CD4-positive, CD25-positive, alpha-beta regulatory T cell (primary cell): ENCODE data around the gene NAA15. TPM values are rescaled to one million over a fixed set of nuclear protein-coding genes. Genes with fewer than 3 reads are reported as not detected.

ENCODE experiments used
- ATAC-seq, 2 donors: fragments of 150-1000 bp; cut with Tn5 transposase; one replicate each; pipeline ENCODE4 v1.10.0; 2021; ENCODE audit warnings: low read depth in 2 of 2, moderate number of reproducible peaks in 2 of 2, moderate library complexity in 1 of 2
- DNase-seq, 3 donors: peaks; one replicate each; pipeline versions ENCODE4 v3.0.0 to v3.0.0-alpha.2; 2012 to 2022; ENCODE audit warnings: mixed read lengths in 1 of 3
- H3K27ac ChIP-seq: one replicate; pipeline ENCODE4 v1.7.0; 2013; ENCODE audit warnings: mild to moderate bottlenecking, low read length; ENCODE audit not compliant: insufficient read depth, poor library complexity, severe bottlenecking
- H3K27me3 ChIP-seq: one replicate; pipeline ENCODE4 v1.7.0; 2013; ENCODE audit warnings: low read length; ENCODE audit not compliant: control insufficient read depth, insufficient read depth
- H3K36me3 ChIP-seq: one replicate; pipeline ENCODE4 v1.7.0; 2013; ENCODE audit warnings: mild to moderate bottlenecking, low read length, moderate library complexity; ENCODE audit not compliant: control insufficient read depth, insufficient read depth
- H3K4me1 ChIP-seq: 2 replicates; pipeline ENCODE4 v1.7.0; 2013; ENCODE audit warnings: mild to moderate bottlenecking, low read length; ENCODE audit not compliant: insufficient read depth, control insufficient read depth, poor library complexity, severe bottlenecking
- H3K4me3 ChIP-seq: one replicate; pipeline ENCODE4 v1.7.0; 2013; ENCODE audit warnings: low read depth, mild to moderate bottlenecking, low read length, moderate library complexity
- H3K9me3 ChIP-seq, 2 experiments: 1 replicate in 1 of 2; 2 replicates in 1 of 2; pipeline ENCODE4 v1.7.0; 2013; ENCODE audit warnings: low read length in 2 of 2, mild to moderate bottlenecking in 1 of 2, moderate library complexity in 1 of 2; ENCODE audit not compliant: control insufficient read depth in 2 of 2
- H3K27ac Mint-ChIP-seq, 3 donors: one replicate each; pipeline ENCODE4 v1.8.0; 2020 to 2022; ENCODE audit warnings: mild to moderate bottlenecking in 3 of 3, mixed read lengths in 3 of 3, moderate library complexity in 2 of 3
- H3K27me3 Mint-ChIP-seq: one replicate; pipeline ENCODE4 v1.8.0; 2022; ENCODE audit warnings: mild to moderate bottlenecking, mixed read lengths
- H3K36me3 Mint-ChIP-seq: one replicate; pipeline ENCODE4 v1.8.0; 2020; ENCODE audit warnings: mixed read lengths
- H3K4me1 Mint-ChIP-seq, 4 donors: one replicate each; pipeline ENCODE4 v1.8.0; 2020 to 2022; ENCODE audit warnings: mixed read lengths in 4 of 4, mild to moderate bottlenecking in 1 of 4
- H3K4me3 Mint-ChIP-seq, 4 donors: one replicate each; pipeline ENCODE4 v1.8.0; 2020 to 2022; ENCODE audit warnings: mild to moderate bottlenecking in 4 of 4, mixed read lengths in 4 of 4, moderate library complexity in 3 of 4
- H3K9me3 Mint-ChIP-seq, 7 donors: one replicate each; pipeline ENCODE4 v1.8.0; 2020 to 2022; ENCODE audit warnings: mixed read lengths in 7 of 7, mild to moderate bottlenecking in 3 of 7, moderate library complexity in 2 of 7
- polyA plus RNA-seq, 4 donors: library from polyadenylated mRNA; unstranded; fragments of 300-500 nt; fragmentation: Illumina TruSeq; gene quantifications; one replicate each; pipeline ENCODE4 v1.2.3, GENCODE V29; 2021
- total RNA-seq: library from RNA; stranded (reverse); gene quantifications from one replicate; pipeline ENCODE4 v1.2.3, GENCODE V29; 2022

NAA15 gene
- total and polyA plus RNA-seq, 5 donors from 2014 or later, result 32.5 to 48.8 (median 35.4) TPM

DNA sequence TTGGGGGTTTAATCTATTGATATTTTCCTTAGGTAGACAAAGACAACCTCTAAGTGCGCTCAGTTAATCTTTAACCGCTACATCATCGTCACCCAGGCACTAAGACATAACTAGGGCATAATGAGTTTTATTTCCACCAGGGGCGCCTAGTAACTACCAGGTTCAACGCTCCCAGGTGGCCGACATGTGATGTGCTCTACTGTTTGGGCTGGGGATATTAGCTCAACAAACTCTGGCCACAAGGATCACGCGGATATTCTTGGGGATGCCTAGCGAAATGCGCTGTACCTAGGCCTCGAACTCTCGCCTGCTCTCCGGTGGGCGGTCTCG, 151.7 kb downstream of the NAA15 start:
- Histone ChIP-seq H3K36me3 (no peaks in the 10 kb centered on the region), H3K27ac (peak overlapping the region; percentile 97), H3K27me3 (no peaks in the 10 kb centered on the region), H3K4me1 (peaks cover 43% of the 10 kb centered on the region), H3K4me3 (peak overlapping the region; percentile 90), H3K9me3 (no peaks in the 10 kb centered on the region)
- H3K9me3 Mint-ChIP-seq, result no peaks in the 10 kb centered on the region
- peak overlapping the region; percentile 96 to 99 (median 98) for H3K4me3 Mint-ChIP-seq
- peaks cover 4% of the 10 kb centered on the region for H3K36me3 Mint-ChIP-seq
- H3K4me1 Mint-ChIP-seq, result peaks cover 27 to 66% (median 58%) of the 10 kb centered on the region in 4 donors
- ATAC-seq (peak; percentile 54 to 58), DNase-seq (peak; percentile 62 to 91 (median 83))
- H3K27ac Mint-ChIP-seq, result peak overlapping the region; percentile 99 to 100 (median 100)
- H3K27me3 Mint-ChIP-seq, result peaks cover 9% of the 10 kb centered on the region

GRCh38 chr4:139453371-139454110, 152.2 kb downstream of the NAA15 start:
- H3K27me3 ChIP-seq, result no peaks in the 10 kb centered on the region
- Mint-ChIP-seq H3K4me1 (peaks cover 26 to 70% (median 63%) of the 10 kb centered on the region in 4 donors), H3K9me3 (no peaks in the 10 kb centered on the region), H3K27ac (peak overlapping the region; percentile 99 to 100 (median 100)), H3K4me3 (peak overlapping the region; percentile 96 to 99 (median 98)), H3K27me3 (peaks cover 9% of the 10 kb centered on the region), H3K36me3 (peaks cover 7% of the 10 kb centered on the region)
- H3K4me1 ChIP-seq, result peaks cover 48% of the 10 kb centered on the region
- DNase-seq (peak; percentile 95 to 98 (median 98)), ATAC-seq (peak; percentile 89 to 90)
- H3K4me3 ChIP-seq, result peak overlapping the region; percentile 91
- peak overlapping the region; percentile 97 for H3K27ac ChIP-seq
- H3K36me3 ChIP-seq, result no peaks in the 10 kb centered on the region
- no peaks in the 10 kb centered on the region for H3K9me3 ChIP-seq

GRCh38 chr4:139454111-139455045, 153.1 kb downstream of the NAA15 start, which contains the start of gene RAB33B:
TSS of gene RAB33B (plus strand) at chr4:139454121. CDS start at chr4:139454196, 75 bp downstream.
- peaks cover 32 to 74% (median 66%) of the 10 kb centered on the region in 4 donors for H3K4me1 Mint-ChIP-seq
- Histone ChIP-seq H3K4me1 (peaks cover 48% of the 10 kb centered on the region), H3K4me3 (peak within 1 kb of the TSS; percentile 91), H3K27me3 (no peaks in the 10 kb centered on the region), H3K36me3 (peaks cover 3% of the 10 kb centered on the region), H3K27ac (peak within 1 kb of the TSS; percentile 97), H3K9me3 (no peaks in the 10 kb centered on the region)
- no peaks in the 10 kb centered on the region for H3K9me3 Mint-ChIP-seq
- no peak for ATAC-seq
- H3K36me3 Mint-ChIP-seq, result peaks cover 5% of the 10 kb centered on the region
- DNase-seq, result no peak
- H3K27ac Mint-ChIP-seq, result peak within 1 kb of the TSS; percentile 99 to 100 (median 100)
- H3K4me3 Mint-ChIP-seq, result peak within 1 kb of the TSS; percentile 96 to 99 (median 98)
- H3K27me3 Mint-ChIP-seq, result peaks cover 9% of the 10 kb centered on the region

DNA sequence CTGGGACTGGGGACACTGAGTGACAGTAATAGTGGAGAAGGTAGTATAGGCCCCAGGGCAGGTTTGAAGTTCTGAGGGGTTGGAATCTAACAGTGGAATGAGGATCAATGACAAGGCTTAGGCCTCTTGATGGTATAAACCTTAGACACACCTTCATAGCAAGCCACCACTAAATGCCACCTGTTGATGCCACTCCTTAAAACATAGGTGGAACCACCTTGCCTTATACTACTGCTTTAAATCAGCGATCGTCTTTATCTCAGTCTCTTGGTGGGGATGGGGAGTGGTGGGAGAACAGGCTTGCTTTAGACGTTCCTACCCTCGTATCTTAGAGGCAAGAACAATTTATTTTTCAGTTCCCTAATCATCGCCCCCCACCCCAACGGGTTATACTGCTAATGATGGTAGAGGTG, 153.8 kb downstream of the NAA15 start:
- ATAC-seq (no peak), DNase-seq (no peak)
- Histone ChIP-seq H3K27ac (no peak overlapping the region), H3K4me1 (peaks cover 48% of the 10 kb centered on the region), H3K36me3 (peaks cover 3% of the 10 kb centered on the region), H3K9me3 (no peaks in the 10 kb centered on the region), H3K27me3 (no peaks in the 10 kb centered on the region), H3K4me3 (peak overlapping the region; percentile 91)
- Mint-ChIP-seq H3K27me3 (peaks cover 9% of the 10 kb centered on the region), H3K27ac (peak overlapping the region; percentile 89 to 100 (median 100)), H3K4me3 (peak overlapping the region; percentile 96 to 99 (median 98)), H3K9me3 (no peaks in the 10 kb centered on the region), H3K36me3 (peaks cover 9% of the 10 kb centered on the region), H3K4me1 (peaks cover 37 to 80% (median 70%) of the 10 kb centered on the region in 4 donors)

DNA sequence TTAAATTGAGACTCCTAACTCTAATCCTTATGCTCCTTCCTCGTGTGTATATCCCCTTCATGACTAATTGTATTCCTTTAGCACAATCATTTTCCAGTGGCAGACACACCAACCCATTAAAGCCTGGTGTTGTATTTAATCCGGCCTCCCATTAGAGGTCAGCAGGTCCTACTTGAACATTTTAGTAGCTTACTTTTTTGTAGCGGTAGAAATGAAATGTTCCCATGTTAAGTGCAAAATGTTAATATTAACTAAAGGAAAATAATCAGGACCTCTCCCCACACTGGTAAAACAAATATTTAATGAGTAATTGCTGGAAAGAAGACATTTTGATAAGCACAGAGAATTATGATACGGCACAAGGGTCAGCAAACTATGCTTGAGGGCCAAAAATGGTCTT, 156.0 kb downstream of the NAA15 start:
- no peak for ATAC-seq
- Mint-ChIP-seq H3K9me3 (no peaks in the 10 kb centered on the region), H3K4me3 (peak overlapping the region in 3 of 4 donors; percentile 30 to 58 (median 47)), H3K4me1 (peaks cover 41 to 83% (median 70%) of the 10 kb centered on the region in 4 donors), H3K27ac (no peak overlapping the region), H3K36me3 (peaks cover 11% of the 10 kb centered on the region), H3K27me3 (peaks cover 9% of the 10 kb centered on the region)
- H3K27me3 ChIP-seq, result no peaks in the 10 kb centered on the region
- no peak overlapping the region for H3K27ac ChIP-seq
- peaks cover 47% of the 10 kb centered on the region for H3K4me1 ChIP-seq
- no peaks in the 10 kb centered on the region for H3K9me3 ChIP-seq
- DNase-seq, result no peak
- H3K4me3 ChIP-seq, result peak overlapping the region; percentile 91
- H3K36me3 ChIP-seq, result peaks cover 10% of the 10 kb centered on the region

DNA sequence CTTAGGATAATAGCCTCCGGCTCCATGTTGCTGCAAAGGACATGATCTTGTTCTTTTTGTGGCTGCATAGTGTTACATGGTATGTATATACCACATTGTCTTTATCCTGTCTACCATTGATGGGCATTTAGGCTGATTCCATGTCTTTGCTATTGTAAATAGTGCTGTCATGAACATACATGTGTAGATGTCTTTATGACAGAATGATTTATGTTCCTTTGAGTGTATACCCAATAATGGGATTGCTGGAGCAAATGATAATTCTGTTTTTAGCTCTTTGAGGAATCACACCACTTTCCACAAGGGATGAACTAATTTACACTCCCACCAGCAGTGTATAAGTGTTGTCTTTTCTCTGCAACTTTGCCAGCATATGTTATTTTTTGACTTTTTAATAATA, 157.2 kb downstream of the NAA15 start:
- Histone ChIP-seq H3K36me3 (peaks cover 10% of the 10 kb centered on the region), H3K4me1 (peaks cover 40% of the 10 kb centered on the region), H3K4me3 (no peak overlapping the region), H3K9me3 (no peaks in the 10 kb centered on the region), H3K27me3 (no peaks in the 10 kb centered on the region), H3K27ac (no peak overlapping the region)
- Mint-ChIP-seq H3K4me3 (peak overlapping the region in 3 of 4 donors; percentile 15 to 54 (median 17)), H3K9me3 (no peaks in the 10 kb centered on the region), H3K36me3 (peaks cover 15% of the 10 kb centered on the region), H3K4me1 (peaks cover 39 to 75% (median 63%) of the 10 kb centered on the region in 4 donors), H3K27me3 (peaks cover under 1% of the 10 kb centered on the region), H3K27ac (no peak overlapping the region)
- ATAC-seq (no peak), DNase-seq (no peak)

GRCh38 chr4:139458999-139459398, 157.7 kb downstream of the NAA15 start:
- Histone ChIP-seq H3K27ac (no peak overlapping the region), H3K9me3 (no peaks in the 10 kb centered on the region), H3K36me3 (peaks cover 10% of the 10 kb centered on the region), H3K4me3 (no peak overlapping the region), H3K4me1 (peaks cover 40% of the 10 kb centered on the region), H3K27me3 (no peaks in the 10 kb centered on the region)
- no peak for ATAC-seq
- Mint-ChIP-seq H3K4me1 (peaks cover 39 to 78% (median 64%) of the 10 kb centered on the region in 4 donors), H3K9me3 (no peaks in the 10 kb centered on the region), H3K36me3 (peaks cover 19% of the 10 kb centered on the region), H3K4me3 (peak overlapping the region in 1 of 4 donors; percentile 54), H3K27me3 (no peaks in the 10 kb centered on the region), H3K27ac (no peak overlapping the region)
- no peak for DNase-seq
